ENCODE data around the gene PPP2R5A.

The PPP2R5A gene

DNA sequence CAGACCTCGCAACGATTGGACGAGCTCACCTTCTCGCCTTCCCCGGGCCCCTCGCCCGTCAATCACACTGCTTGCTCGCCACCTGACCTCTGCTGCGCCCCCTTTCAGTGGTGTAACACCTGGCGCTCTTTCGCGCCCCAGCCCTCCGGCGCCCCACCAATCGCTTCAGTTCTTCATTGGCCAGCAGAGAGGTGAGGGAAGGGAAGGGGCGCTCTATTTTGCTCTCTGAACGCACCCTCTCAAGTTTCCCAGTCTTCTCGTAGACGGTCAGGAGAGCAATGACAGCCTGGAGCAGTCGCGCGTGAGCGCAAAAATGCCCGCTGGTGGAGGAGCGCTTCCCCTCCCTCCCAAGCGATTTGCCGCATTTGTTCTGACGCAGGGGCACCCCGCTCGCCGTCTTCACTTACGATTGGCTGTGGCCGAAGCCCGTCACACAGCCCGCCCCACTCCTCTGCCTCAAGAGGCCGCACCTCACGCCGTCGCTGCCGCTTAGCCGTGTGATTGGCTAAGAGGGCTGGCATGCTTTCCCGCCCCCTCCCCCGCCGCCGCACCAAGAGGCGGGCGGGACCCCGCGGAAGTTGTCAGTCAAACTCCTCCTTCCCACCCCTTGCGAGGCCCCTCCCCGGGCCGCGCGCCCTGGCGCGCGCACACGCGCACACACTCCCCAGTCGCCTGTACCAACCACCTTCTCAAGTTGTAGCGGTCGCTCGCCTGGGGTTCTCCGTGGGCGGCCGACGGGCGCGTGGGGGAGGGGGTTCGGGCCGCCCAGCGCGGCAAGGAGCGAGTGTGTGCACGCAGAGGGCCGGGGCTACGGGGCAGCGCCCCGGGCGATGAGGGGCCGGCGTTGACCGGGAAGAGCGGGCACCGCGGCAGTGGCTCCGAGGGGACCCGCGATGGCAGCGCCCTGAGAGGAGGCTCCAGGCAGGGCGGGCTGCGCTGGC, at the start of gene PPP2R5A:
Gene PPP2R5A, plus strand, starts transcription at position 667 of the 941 bp plus-strand sequence. CDS start 701 bp downstream, outside the sequence.
- peak; percentile 94 to 96 for DNase-seq (ENCODE audit: low read depth in 2 of 2)

DNA sequence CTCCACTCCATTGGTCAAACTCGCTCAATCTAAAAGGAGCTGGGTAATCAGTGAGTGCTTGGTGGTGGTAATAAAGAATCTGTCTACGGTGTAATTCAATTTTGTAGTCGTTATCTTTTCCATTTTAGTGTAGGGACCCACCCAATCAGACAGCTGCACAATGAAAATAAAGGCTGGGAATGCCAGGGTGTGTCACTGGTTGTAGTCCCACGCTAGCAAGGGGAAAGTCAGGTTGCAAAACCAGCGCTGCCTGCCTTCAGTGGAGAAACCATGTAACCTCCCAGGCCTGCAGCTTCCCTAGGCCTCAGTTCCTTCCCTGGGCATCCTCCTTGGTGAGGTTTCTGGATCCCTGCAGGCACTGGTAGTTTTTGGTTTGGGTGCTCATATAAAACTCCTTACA, 49.4 kb upstream of the PPP2R5A start:
- DNase-seq (ENCODE audit: low read depth in 2 of 2) = no peak

DNA sequence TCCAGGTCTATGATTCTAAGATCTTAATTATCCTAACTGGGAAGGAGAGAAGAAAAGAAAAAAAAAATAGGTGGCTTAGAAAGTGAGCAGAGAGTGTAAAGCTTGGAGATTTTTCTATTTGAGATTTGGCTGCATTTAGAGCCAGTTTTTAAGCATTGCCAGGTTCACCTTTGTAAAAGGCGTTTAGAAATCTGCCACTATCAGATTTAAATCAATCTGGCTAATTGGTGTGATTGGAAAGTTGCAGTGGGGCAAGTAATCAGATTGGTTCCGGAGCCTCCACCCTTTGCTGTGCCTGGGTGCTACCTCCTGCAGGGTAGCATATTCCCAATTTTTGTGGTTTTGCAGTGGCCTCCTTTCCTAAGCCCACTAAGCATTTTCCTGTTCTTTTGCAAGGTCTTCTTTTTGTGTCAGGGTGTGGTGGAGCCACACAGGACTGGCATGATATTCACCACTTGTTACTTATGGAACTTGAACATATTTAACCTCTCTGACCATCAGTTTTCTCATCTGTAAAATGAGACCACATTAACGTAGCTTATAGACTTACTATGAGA, 48.5 kb upstream of the PPP2R5A start:
- no peak for DNase-seq (ENCODE audit: low read depth in 2 of 2)

DNA sequence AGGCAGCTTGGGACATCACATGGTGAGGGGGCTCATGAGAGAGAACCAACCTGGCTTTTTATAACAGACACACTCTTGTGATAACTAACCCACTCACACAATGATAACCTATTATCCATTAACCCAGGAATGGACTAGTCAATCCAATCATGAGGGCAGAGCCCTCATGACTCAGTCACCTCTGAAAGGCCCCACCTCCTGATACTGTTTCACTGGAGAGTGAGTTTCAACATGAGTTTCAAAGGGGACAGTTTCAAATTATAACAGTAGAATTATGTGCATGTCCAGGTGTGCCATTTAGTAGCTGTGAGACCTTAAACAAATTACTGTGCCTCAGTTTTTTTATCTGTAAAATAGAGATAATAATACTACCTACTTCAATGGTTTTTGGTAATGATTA, 47.6 kb upstream of the PPP2R5A start:
- DNase-seq (ENCODE audit: low read depth in 2 of 2) = no peak

DNA sequence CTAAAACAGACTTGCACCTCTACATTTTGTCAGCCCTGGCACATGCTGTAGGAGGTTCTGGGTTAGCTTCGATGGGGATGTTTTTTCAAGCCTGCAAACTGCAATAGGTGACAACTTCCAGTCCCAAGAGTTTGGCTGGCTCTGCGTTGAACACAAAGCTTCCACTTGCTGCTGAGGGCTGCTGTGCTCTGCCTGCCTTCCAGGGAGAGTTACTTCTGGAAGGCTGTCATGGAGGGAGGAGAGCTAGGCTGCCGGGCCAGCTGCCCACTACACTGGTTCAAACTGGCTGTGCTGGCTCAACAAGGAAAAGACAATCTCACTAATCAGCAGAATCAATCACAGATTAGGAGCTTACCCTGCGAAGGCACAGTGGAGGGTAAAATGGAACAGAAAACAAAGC, 46.7 kb upstream of the PPP2R5A start:
- DNase-seq (ENCODE audit: low read depth in 2 of 2) = no peak

DNA sequence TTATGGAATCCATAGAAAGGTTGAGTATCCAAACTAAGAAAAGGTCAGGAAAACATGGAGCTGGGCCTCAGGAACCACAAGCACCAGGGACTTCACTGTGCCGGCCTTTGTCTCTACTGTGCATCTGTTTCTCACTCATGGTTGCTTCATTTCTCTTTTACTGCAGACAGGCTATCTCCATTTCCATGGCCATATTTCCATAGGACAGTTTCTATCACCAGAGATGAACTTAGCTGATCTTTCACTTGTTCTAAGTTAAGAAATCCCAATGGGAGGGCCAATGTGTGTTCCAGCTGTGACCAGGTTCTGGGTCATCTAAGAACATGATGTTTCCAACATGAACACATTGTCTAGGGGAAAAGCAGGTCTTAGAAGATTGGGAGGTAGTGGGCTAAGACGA, 43.7 kb upstream of the PPP2R5A start:
- DNase-seq (ENCODE audit: low read depth in 2 of 2) = no peak

DNA sequence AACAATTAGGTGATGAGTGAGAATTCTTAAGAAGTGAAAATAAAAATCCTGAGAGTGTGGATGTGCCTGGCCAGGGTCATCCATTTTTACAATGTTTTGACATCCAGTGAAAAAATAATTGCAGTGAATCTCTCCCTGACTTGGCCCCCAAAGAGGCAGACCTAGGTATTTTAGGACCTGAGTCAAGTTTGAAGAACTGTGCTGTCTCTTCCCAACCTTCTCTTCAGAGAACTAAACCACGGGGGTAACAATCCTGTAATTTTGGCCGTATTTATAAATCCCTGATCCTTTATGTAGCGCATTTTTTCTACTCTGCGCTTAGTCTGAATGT, 43.3 kb upstream of the PPP2R5A start:
- no peak for DNase-seq (ENCODE audit: low read depth in 2 of 2)

DNA sequence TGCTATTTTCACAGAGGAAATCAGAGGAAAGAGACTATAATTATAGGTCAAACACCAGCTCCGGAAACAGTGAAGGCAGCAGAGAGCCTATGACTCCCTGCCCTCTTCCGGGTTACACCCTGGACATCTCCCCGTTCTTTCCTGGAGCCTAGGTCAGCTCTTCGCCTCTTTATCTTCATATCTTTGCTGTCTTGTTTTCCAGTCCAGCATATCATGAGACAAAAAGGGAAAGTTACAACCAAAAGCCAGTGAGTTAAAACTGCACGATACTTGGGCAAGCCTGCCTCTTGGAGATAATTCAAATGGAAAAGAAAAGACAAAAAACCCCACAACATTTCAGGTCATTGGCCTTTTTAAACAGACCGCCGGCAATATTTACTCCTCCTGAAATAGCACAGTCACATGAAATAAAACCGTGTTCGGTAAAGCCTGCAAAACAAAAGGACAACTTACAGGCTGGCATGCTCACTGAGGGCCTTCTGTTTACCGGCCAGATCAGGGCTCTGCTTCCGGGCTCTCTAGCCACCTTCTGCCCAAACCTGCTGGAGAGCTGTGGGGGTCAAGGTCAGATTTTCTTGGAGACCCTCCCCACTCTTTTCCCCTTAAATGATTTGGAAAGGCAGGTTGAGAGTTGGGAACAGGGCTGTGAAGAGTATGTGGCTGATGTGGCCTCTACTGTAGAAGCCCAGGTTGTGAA, 42.8 kb upstream of the PPP2R5A start:
- no peak for DNase-seq (ENCODE audit: low read depth in 2 of 2)

DNA sequence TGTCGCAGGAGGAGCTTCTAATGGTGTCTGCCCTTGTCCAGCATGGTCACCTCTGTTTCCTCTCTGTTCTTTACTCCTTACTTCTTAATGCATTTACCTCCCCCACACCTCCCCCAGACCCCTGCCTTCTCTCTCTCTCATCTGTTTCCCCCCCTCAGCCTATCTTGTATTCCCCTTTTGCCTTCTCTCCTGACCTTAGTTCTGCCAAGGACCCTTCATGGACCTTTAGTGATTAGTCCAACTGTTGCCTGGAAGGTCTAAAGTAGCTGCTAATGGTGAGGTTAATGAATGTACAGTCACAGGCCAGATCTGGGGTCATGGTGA, 42.3 kb upstream of the PPP2R5A start:
- DNase-seq (ENCODE audit: low read depth in 2 of 2) = no peak

DNA sequence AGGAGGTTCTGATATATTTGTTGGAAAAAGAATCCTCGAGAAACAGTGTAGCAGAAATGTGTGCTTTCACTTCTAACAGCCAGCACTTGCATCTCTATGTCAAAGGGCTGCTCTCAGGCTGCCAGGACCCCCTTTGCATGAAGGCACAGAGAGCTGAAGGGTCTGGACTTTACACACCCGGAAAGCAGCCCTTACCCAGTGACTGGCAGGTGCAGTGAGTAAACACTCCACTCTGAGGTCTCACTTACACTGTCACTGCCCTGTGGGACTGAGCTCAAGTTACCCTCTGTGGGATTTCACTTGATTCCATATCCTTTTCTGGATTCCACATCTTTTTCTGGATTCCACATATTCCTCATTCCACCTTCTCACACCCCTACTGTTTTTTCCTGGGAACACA, 40.8 kb upstream of the PPP2R5A start:
- no peak for DNase-seq (ENCODE audit: low read depth in 2 of 2)

DNA sequence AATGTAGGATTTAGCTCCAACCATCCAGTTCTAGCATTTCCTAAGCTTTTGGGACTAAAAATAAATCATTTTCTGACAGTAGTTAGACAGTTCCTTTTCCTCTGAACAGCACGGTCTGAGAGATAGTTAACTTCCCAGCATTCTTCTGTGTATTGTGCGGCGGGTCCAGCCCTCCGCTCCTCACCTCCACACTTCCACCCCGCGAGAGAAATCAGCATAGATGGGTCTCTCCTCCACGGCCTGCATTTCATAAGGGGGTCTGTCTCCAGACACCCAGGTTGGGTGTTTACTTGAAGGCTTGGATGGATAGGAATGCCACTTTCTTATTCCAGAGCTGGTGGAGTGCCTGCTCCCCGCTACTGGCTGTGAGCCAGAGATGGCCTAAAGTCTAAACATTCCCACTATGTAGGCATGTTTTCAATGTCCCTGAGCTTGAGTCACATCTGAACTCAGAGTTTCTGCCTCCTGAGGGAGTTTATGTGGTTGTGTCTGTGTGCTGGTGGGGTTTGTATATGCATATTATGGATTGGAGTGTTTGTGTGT, 38.0 kb upstream of the PPP2R5A start:
- no peak for DNase-seq (ENCODE audit: low read depth in 2 of 2)

DNA sequence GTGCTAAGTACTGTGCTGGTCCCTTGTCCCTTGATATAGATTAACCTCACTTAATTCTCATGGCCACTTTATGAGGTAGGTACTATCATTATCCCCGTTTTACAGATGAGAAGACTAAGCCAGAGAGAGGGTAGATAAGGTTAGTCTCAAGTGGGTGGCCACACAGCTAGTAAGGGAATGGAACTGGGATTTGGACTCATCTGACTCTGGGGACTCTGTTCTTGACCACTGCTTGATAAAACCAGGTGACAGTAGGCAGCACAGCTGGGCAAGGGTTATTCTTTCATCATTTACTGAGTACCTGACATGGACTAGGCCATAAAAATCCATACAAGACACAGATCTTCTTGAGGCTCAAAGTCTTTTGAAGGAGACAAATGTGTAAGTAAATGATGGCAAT, 37.2 kb upstream of the PPP2R5A start:
- DNase-seq (ENCODE audit: low read depth in 2 of 2) = no peak

DNA sequence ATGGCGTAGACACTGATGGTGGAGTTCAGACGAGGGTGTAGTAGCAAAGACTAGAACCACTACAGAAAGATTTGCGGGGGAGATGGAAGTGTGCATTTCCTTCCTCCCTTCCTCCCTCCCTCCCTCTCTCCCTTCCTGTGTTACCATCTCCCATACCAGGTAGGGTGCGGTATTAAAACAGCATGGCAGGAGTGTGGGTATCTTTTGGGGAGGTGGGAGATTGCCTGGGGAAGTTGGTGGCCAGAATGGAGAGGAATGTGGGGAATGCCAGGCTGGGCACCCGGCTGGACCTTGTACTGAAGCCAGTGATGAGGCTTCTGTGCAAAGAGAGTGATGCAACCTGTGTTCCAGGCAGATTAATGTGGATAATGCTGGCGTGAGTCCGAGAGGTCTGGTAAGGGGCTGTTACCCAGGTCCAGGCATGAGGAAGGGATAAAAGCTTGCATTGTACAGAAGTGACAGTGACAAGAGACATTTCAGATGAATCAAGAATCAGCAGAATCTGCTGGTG, 30.3 kb upstream of the PPP2R5A start:
- no peak for DNase-seq (ENCODE audit: low read depth in 2 of 2)

DNA sequence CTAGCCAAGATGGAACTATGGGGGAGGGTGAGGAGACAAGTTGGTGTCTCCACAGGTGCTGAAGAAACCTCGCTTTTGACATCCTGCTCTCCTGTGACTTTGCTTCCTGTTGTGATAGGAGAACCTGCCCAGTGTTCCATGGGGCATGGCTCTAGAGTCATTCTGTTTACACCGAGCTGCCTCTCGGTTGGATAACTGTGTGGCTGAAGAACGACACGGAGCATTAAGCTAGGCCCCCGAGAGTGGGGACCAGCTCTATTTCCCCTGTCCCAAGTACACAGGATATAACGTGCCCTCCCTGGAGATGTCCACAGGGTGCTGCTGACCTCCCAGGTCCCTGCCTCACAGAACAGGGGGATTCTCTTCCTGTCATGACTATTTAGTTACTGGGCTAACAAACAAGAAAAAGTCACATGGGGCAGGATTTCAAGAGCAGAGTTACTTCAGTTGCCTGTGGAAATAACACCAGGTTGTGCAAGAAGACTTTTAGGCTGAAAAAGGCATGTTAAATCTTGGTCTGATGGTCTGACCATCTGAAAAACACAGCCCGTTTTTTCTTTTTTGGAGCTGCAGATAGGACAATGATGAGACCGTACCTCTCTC, 29.4 kb upstream of the PPP2R5A start:
- no peak for DNase-seq (ENCODE audit: low read depth in 2 of 2)

DNA sequence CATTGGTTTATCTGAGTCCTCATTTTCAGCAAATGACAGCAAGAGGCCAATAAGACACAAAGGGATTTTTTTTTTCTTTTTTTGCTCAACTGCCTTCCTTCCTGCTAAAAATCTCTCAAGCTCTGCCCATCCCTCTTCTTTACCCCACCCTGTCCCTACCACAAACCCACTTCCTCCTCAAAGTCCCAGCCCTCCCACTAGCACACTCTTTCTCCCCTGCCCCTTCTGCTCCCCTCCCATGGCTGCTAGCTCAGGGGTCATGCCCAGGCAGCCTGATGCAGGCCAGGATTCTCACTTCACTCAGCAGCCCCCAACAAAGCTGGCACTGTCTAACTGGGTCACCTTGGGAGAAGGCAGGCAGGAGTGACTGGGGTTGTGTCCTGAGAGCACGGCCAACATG, 28.8 kb upstream of the PPP2R5A start:
- no peak for DNase-seq (ENCODE audit: low read depth in 2 of 2)

DNA sequence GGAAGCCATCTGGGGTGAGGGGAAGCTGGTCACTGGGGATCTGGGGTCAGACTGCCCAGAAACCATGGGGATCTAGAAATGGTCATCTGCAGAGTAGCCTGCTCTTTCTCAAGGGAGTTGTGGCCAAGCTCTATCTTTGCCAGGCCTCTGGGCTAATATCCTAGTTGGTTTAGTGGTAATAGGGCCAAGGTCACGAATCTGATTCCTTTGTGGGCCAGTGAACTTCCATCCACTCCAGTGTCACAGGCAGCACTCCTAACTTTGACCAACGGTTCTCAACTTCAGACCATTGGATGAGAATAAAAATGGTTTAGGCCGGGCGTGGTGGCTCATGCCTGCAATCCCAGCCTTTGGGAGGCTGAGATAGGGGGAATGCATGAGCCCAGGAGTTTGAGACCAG, 28.1 kb upstream of the PPP2R5A start:
- no peak for DNase-seq (ENCODE audit: low read depth in 2 of 2)

DNA sequence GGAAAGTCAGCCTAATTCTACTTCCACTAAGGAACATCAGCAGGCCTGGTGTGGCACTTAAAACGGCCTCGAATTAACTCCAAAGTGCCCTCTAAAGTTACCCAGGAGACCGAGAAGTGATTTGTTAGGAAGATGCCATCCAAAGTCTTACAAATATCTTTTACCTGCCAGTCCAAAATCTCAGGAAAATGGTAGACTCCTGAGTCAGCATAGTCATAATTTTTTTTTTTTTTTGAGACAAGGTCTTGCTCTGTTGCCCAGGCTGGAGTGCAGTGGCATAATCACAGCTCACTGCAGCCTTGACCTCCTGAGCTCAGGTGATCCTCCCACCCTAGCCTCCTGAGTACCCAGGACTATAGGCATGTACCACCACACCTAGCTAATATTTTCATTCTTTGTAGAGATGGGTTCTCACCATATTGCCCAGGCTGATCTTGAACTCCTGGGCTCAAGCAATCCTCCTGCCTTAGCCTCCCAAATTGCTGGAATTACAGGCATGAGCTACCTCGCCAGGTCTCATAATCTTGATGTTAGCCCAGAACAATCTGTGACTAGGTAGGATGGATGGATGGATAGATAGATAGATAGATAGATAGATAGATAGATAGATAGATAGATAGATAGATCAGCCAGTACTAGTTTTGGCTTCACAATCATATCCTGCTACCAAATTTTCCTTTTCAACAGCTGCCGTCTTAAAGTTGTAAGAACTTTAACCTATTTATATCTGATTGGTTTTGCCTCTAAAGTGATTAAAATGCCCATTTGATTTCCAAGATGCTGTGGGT, 25.3 kb upstream of the PPP2R5A start:
- DNase-seq (ENCODE audit: low read depth in 2 of 2) = no peak

DNA sequence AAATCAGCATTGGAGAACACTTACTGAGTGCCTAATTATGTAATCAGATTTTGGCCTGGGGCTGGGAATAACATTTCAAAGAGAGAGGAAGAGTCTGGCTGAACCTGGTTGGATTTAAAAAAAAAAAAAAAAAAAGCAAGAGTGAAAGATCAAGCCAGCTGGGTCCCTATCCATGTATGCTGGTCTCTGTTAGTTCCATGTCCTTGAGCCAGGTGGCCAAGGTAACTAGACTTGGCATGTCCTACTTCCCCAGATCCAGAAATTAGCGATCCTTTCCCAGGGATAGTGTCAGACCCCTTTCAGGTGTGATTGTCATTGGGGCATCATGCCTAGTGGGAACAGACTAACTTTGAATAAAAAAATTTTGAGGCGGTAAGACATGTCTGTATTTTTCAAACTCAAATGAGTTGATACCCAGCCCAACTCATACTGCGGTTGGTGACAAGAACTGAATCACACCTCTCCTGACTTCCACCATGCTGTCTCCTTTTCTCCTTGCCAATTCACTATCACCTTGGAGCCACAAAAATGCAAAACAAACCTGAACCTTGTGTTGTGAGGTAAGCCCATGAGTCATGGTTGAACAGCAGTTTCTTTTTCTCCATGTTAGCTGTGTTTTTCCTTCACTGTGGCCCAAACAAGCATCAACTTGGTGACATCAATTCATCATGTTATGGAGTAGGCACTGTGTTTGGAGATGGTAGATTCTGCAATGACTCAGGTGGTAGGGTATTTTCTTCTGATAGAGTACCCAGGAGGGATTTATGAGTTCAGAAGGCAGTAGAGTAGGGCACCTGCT, 24.5 kb upstream of the PPP2R5A start:
- DNase-seq (ENCODE audit: low read depth in 2 of 2) = no peak

DNA sequence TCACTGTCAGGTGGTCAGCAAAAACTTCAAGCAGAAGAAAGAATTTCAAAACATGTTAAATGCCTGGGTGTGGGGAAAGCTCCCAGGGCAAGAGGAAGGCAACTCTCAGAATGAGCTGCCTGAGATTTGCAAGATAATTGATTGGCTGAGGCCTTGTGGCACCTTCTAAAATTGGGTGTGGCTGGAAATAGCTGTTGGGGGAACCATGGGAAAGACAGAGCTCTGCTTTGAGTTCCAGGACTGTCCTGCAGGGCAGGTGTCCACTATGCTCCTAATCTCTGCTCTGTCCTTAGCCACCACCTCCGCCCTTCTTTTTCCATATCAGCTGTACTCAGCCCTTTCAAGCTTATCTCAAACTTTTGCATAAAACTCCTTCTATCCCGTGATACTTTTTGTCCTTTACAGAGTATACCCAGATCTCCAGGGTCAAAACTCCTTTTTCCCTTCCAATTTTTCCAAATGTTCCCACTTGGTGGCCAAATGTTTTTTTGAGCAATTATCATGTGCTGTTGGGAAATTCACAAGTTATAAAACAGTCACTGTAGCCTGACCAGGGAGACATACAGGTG, 23.8 kb upstream of the PPP2R5A start:
- DNase-seq (ENCODE audit: low read depth in 2 of 2) = no peak

DNA sequence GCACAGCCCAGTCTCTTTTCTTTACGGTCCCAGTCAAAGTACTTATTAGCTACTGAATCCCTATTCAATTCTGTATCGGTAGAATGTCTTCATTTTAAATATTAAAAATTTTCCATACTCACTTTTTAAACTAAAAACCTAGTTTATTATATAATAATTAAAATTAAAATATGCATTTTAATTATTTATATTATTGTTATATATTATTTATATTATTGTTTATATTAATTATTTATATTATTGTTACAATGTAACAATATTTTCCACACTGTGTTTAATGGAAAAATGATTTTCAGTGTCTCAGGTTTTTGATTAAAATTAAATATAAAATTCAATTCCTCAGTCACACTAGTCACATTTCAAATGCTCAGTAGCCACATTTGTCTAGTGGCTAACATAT, 18.2 kb upstream of the PPP2R5A start:
- no peak for DNase-seq (ENCODE audit: low read depth in 2 of 2)
